GM19023 (cell line): ENCODE measurements around the gene SLC24A3.
"Not testable (repeated sequence)": the region's sequence is repeated elsewhere in the genome, so short reads cannot be mapped to it uniquely, and the experiment has no call there.

Source experiments
- ATAC-seq: cut with Tn5 transposase; IDR thresholded peaks from one replicate; pipeline ENCODE4 v1.9.1; 2021; ENCODE audit warnings: mild to moderate bottlenecking, moderate library complexity; ENCODE audit not compliant: unreplicated experiment

SLC24A3 gene

GRCh38 chr20:19616081-19616480, 403.6 kb downstream of the SLC24A3 start:
- ATAC-seq: no peak

- no peak for ATAC-seq
Measured at GRCh38 chr20:19616620-19617019, 404.2 kb downstream of the SLC24A3 start.

DNA sequence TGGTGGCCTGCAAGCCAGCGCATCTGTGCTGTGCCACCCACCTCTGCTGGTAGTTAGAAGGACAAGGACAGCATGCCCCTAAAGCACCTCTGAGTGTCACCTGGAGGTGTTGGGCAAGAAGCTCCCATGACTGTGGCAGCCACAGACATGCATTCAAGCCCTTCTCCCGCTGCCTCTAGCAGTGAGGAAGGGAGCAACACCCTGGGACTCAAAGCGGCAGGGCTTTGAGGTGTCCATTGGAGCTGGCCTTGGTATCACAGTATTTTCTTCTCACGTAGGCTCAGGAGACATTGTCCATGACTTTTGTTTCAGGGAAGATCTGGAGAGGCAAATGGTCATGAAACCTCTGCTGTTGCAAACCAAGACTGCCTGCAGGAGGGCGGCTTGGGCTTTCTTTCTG, 404.8 kb downstream of the SLC24A3 start:
- no peak for ATAC-seq

GRCh38 chr20:19618711-19619110, 406.3 kb downstream of the SLC24A3 start:
- ATAC-seq: no peak

DNA sequence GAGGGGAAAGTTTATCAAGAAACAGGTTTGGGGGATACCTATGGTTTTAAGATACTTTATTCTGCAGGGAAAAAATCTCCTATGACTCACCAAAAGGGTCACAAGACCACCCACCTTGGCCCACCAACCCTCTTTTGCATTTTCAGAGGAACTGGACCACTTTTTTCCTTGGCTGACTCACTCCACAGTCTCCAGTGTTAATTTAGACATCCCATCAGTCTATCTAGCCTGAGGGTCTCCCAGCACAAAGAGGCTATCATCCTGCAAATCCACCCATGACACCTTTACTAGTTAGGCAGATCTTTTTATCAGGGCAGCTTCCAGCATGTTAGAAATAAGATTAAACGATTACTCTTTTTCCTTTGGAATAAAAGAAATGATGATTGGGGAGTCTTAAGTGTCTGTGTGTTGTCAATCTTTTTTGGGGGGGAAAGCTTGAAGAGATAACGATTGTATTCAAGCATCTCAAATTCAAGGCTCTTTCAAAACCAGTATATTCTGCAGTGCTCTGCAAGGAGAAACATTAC, 407.5 kb downstream of the SLC24A3 start:
- no peak for ATAC-seq

DNA sequence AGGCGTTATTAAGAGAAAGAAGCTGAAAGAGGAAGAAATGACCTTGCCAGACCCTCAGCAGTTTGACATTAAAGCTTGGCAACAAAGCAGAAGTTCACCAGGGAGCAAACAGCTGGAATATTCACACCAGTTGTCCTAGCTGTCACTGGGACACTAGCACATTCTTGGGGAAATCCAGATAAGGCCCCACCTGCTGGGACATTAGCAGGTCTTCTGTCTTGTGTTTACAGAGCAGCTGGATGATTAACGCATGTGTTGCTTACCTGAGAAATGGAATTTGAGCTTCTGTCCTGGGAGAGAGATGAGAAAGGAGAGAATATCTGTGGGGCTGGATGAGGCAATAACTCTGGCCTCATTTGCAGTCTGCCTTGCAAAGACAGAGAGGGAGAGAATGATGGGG, 408.0 kb downstream of the SLC24A3 start:
- ATAC-seq: no peak

DNA sequence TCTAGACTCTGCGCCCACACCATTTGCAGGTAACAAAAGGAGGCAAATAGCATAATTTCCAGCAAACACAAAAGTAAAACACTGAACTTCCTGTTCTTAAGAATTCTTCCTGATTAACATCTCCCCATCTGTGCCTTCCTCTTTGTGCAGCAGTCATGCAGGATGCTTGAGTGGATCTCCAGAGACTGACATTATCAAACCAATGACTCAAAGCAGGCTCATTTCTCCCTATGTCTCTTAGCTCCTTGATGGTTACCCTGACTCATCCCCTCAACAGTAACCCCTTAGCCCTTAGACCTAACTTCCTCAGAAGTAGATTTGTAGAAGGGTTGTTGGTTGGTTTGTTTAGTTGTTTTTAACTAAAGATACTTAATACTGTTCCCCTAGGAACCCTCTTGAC, 408.6 kb downstream of the SLC24A3 start:
- no peak for ATAC-seq

DNA sequence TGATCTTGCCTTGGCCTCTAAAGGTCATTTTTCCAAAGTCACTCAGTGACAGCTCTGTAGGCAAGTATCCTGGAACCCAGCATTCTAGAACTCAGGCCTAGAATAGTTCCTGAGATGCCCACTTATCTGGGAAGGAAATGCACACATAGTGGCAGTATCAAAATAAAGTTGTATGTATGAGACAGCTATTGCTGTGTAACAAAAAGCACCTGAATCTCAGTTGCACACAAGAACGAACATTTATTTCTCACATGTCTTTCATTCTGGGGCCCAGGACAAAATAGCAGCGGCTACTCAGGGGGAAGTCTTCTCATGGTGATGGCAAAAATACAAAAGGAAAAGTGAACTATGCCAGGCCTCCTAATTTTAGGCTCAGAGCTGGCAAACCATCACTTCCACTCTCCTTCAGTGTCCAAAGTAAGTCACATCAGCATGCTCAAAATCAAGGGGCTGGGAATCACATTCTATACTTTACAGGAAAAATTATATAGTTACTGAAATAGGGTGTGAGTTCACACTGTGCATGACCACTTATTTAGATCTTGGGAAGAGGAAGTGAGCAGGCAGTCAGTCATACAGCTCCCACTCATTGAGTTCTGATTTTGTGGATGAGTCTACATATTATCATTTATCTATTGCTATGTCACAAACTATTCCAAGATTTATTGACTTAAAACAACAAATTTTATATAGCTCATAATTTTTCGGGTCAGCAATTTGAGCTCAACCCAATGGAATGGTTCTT, 412.0 kb downstream of the SLC24A3 start:
- ATAC-seq: no peak

DNA sequence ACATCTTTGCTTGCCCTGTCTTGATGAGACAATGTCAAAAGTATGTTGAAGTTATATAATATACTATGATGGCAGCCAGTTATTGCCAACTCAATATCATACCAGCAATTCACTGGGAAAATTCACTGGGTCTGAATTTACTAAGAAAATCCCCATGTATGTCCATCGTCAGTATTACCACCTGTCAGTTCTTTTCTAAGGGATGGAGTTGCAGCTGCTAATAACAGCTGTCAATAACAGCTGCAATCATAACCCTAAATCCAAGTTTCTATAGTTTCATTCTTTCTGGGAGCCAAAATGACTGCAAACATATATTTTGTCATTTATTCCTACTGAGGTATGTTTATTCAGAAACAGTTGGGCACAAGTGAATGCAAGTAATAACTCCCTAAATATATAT, 413.0 kb downstream of the SLC24A3 start:
- no peak for ATAC-seq

DNA sequence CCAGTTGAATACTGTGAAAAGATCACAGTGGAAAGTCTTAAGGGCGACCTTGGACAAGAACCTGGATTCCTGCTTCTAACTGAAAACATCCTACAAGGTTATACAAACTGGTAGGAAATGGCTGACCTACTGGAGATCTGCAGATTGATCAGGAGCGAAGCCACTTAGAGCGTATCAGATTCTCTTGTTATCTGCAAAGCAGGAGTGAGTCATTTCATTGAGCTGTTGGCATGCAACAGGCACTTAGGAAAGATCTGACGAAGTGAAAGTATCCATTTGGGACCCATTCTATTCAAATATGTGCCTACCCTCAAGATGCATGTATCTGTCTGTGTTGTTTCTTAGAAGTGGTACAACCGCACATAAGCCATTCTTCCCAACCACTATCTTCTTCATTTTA, 414.5 kb downstream of the SLC24A3 start:
- no peak for ATAC-seq

GRCh38 chr20:19628570-19629134, 416.2 kb downstream of the SLC24A3 start:
- ATAC-seq: no peak

DNA sequence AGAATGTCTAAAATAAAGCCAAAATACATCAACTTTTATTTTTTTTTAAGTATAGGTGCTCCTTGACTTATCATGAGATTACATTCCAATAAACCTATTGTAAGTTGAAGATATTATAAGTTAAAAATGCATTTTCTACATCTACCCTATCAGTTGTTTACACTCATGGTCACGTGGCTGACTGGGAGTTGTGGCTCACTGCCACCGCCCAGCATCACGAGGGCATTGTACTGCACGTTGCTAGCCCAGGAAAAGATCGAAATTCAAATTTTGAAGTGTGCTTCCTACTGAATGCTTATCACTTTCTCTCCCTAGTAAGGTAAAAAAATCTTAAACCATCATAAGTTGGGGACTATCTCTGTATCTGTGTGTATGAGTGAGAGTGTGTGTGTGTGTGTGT, 419.0 kb downstream of the SLC24A3 start:
- no peak for ATAC-seq

GRCh38 chr20:19633985-19634384, 421.5 kb downstream of the SLC24A3 start:
- no peak for ATAC-seq

- ATAC-seq: not testable (repeated sequence)
Measured at GRCh38 chr20:19639471-19640045, 427.1 kb downstream of the SLC24A3 start.

DNA sequence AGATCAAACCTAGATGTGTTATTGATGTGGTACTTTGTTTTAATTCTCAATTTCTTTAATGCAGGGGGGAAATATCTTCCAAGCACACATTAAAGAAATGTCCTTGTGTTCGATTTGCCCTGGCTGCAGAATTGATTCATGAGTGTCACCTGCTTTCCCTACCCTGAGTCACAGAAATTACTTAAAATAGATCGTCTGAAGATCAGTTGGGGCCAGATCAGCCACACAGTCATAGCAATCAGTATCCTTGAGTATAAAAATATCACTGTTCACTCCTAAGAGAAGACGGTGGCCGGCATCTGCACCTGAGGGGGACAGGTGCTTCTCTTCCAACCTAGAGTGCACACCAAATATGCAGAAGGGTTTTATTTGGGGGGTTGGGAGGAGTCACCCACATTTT, 430.4 kb downstream of the SLC24A3 start:
- ATAC-seq: no peak

DNA sequence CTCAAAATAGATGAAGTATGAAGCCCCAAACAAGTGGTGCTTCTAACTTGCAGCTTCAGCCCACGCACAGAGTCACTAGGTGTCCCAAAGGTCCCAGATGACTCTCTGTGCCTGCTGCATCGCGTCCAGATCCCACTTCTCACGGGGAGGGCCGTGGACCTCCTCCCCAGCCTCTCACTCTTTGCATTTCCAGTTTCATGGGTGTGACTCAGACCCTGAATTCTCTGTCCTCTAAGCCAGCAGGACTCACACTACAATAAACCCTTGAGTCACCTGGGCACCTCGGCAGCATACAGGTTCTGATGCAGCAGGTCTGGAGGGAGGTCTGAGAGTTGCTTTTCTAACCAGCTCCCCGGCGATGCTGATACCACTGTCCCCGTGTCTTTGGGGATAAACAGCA, 431.6 kb downstream of the SLC24A3 start:
- no peak for ATAC-seq

DNA sequence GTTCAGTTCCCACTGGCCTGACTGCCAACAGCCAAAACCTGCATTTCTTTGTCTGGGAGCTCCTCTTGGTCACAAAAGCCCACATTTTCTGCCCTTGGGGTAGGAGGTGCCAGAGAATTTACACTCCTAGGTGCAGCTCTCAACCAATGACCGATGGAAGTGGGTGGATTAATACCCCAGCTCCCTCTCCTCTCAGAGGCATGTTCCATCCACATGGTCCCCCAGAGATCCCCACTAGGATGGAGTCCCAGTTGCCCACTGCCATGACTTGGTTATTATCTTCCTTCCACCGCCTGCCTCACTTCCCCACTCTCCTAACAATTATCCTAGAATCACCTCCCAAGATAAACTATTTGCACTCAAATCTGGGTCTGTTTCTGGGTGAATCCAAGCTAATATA, 434.5 kb downstream of the SLC24A3 start:
- ATAC-seq: no peak

DNA sequence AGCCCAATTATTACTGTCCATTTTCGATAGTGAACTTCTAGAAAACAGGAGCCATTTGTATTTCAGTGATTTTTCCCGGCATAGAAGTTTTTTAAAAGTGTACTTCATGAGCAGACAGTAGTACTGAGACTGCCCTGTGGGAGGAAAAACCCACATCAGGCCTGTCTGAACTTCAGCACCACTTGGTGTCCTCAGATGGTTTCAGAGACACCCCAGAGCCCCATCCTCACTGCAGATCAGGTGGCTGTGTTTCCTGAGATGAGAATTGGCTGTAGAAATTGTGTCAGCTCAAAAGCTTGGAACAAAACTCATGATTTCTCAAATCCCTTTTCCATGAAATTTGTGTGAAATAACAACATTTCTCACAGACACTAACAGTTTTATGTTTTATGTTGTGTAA, 435.6 kb downstream of the SLC24A3 start:
- ATAC-seq: no peak

- ATAC-seq: no peak
Measured at GRCh38 chr20:19649041-19649440, 436.6 kb downstream of the SLC24A3 start.

- no peak for ATAC-seq
Measured at GRCh38 chr20:19652591-19653026, 440.2 kb downstream of the SLC24A3 start.

- no peak for ATAC-seq
Measured at GRCh38 chr20:19653327-19653726, 440.9 kb downstream of the SLC24A3 start.

GRCh38 chr20:19654921-19655320, 442.5 kb downstream of the SLC24A3 start:
- no peak for ATAC-seq
